Sigmoid colon (tissue), 4 donors: Measurements from ENCODE around the gene LIAS.

Experiments
- POLR2AphosphoS5 ChIP-seq, 4 donors: sonication (generic); formaldehyde crosslinking; IDR thresholded peaks; one replicate each; pipeline ENCODE4 v1.6.1; 2017; ENCODE audit warnings: antibody characterized with exemption in 4 of 4
- TF ChIP-seq, protein P1 (sequence below), 4 experiments: fragments of 450-650 bp in 3 of 4; fragments of 200-600 bp in 1 of 4; IDR thresholded peaks; one replicate each; pipeline ENCODE4 v1.5.1; 2016 to 2019; ENCODE audit warnings: antibody characterized with exemption in 4 of 4, mild to moderate bottlenecking in 3 of 4, moderate library complexity in 2 of 4

DNA sequence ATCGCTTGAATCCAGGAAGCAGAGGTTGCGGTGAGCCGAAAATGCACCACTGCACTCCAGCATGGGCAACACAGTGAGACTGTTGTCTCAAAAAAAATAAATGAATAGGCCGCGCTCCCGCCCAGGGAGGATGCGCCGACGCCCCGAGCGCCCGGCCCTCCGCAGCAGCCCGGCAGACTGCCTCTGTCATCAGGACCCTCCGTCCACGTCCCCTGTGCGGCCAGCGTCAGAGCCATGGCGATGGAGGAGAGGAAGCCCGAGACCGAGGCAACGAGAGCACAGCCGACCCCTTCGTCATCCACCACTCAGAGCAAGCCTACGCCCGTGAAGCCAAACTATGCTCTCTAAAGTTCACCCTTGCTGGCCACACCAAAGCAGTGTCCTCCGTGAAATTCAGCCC is 21.4 kb downstream of the LIAS start:
- no peak for TF ChIP-seq POLR2AphosphoS5 (IDR thresholded peaks at IDR 0.05)
- TF ChIP-seq, protein P1, sequence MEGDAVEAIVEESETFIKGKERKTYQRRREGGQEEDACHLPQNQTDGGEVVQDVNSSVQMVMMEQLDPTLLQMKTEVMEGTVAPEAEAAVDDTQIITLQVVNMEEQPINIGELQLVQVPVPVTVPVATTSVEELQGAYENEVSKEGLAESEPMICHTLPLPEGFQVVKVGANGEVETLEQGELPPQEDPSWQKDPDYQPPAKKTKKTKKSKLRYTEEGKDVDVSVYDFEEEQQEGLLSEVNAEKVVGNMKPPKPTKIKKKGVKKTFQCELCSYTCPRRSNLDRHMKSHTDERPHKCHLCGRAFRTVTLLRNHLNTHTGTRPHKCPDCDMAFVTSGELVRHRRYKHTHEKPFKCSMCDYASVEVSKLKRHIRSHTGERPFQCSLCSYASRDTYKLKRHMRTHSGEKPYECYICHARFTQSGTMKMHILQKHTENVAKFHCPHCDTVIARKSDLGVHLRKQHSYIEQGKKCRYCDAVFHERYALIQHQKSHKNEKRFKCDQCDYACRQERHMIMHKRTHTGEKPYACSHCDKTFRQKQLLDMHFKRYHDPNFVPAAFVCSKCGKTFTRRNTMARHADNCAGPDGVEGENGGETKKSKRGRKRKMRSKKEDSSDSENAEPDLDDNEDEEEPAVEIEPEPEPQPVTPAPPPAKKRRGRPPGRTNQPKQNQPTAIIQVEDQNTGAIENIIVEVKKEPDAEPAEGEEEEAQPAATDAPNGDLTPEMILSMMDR (IDR thresholded peaks at IDR 0.05) = no peak
